Liver (tissue), 9 donors: ENCODE data around the gene FGF12. TPM values are rescaled to one million over a fixed set of nuclear protein-coding genes. Genes with fewer than 3 reads are reported as not detected.

ENCODE experiments used
- DNase-seq: peaks from one replicate; pipeline ENCODE4 v3.0.0-alpha.2; 2017; ENCODE audit warnings: low spot score
- H3K27ac ChIP-seq, 2 donors: one replicate each; pipeline ENCODE4 v1.7.0; 2013; ENCODE audit warnings: inconsistent platforms in 2 of 2, low read length in 2 of 2, control low read depth in 1 of 2, low read depth in 1 of 2, mild to moderate bottlenecking in 1 of 2
- H3K27me3 ChIP-seq, 4 donors: one replicate each; pipeline versions ENCODE4 v1.6.1 to v1.7.0; 2013; ENCODE audit warnings: low read length in 3 of 4, inconsistent platforms in 1 of 4, mild to moderate bottlenecking in 1 of 4, moderate library complexity in 1 of 4; ENCODE audit not compliant: control insufficient read depth in 4 of 4, insufficient read depth in 4 of 4
- H3K36me3 ChIP-seq, 4 donors: one replicate each; pipeline versions ENCODE4 v1.6.1 to v1.7.0; 2013; ENCODE audit warnings: low read length in 3 of 4, mild to moderate bottlenecking in 3 of 4, low read depth in 1 of 4, moderate library complexity in 1 of 4; ENCODE audit not compliant: control insufficient read depth in 4 of 4, insufficient read depth in 3 of 4
- H3K4me1 ChIP-seq, 4 donors: one replicate each; pipeline versions ENCODE4 v1.6.1 to v1.7.0; 2013; ENCODE audit warnings: low read length in 3 of 4, mild to moderate bottlenecking in 3 of 4, moderate library complexity in 1 of 4; ENCODE audit not compliant: control insufficient read depth in 4 of 4, insufficient read depth in 4 of 4
- H3K4me3 ChIP-seq, 3 donors: one replicate each; pipeline versions ENCODE4 v1.6.1 to v1.7.0; 2013; ENCODE audit warnings: low read length in 3 of 3, control low read depth in 1 of 3, low read depth in 1 of 3, mild to moderate bottlenecking in 1 of 3
- H3K9ac ChIP-seq, 2 donors: one replicate each; pipeline ENCODE4 v1.7.0; 2013; ENCODE audit warnings: low read length in 2 of 2, mild to moderate bottlenecking in 2 of 2, moderate library complexity in 2 of 2, control low read depth in 1 of 2, low read depth in 1 of 2
- H3K9me3 ChIP-seq, 4 donors: one replicate each; pipeline versions ENCODE4 v1.6.1 to v1.7.0; 2013; ENCODE audit warnings: low read length in 3 of 4; ENCODE audit not compliant: control insufficient read depth in 4 of 4
- CTCF ChIP-seq: fragments of 150-350 bp; IDR thresholded peaks from 2 replicates; pipeline ENCODE4 v1.5.1; 2017; ENCODE audit warnings: improper control_type of control experiment, low read depth, low read length; ENCODE audit not compliant: missing input control
- EGR1 ChIP-seq, 2 donors: IDR thresholded peaks; 2 replicates each; pipeline ENCODE4 v1.6.1; 2016 to 2018; ENCODE audit warnings: antibody characterized with exemption in 2 of 2, low read depth in 2 of 2
- FOXA1 ChIP-seq: IDR thresholded peaks from 2 replicates; pipeline ENCODE4 v1.6.1; 2016; ENCODE audit warnings: antibody characterized with exemption
- FOXA2 ChIP-seq: IDR thresholded peaks from 2 replicates; pipeline ENCODE4 v1.6.1; 2016; ENCODE audit warnings: antibody characterized with exemption
- GABPA ChIP-seq, 2 donors: IDR thresholded peaks in 1 of 2; conservative IDR thresholded peaks in 1 of 2; 2 replicates each; pipeline ENCODE4 v1.6.1; 2016; ENCODE audit warnings: antibody characterized with exemption in 2 of 2, mild to moderate bottlenecking in 1 of 2, moderate library complexity in 1 of 2
- JUND ChIP-seq, 2 donors: IDR thresholded peaks; 2 replicates each; pipeline ENCODE4 v1.6.1; 2016; ENCODE audit warnings: antibody characterized with exemption in 2 of 2
- NR2F2 ChIP-seq: IDR thresholded peaks from 2 replicates; pipeline ENCODE4 v1.6.1; 2016; ENCODE audit warnings: antibody characterized with exemption
- RAD21 ChIP-seq, 2 donors: IDR thresholded peaks; 2 replicates each; pipeline ENCODE4 v1.6.1; 2016; ENCODE audit warnings: antibody characterized with exemption in 2 of 2, mild to moderate bottlenecking in 2 of 2
- RXRA ChIP-seq, 2 donors: IDR thresholded peaks; 2 replicates each; pipeline ENCODE4 v1.6.1; 2017 to 2018; ENCODE audit warnings: antibody characterized with exemption in 2 of 2, mild to moderate bottlenecking in 1 of 2
- TAF1 ChIP-seq: conservative IDR thresholded peaks from 2 replicates; pipeline ENCODE4 v1.6.1; 2016; ENCODE audit warnings: antibody characterized with exemption, mild to moderate bottlenecking
- YY1 ChIP-seq: IDR thresholded peaks from 2 replicates; pipeline ENCODE4 v1.6.1; 2016; ENCODE audit warnings: antibody characterized with exemption, mild to moderate bottlenecking
- WGBS: extraction: QIAGEN DNeasy Blood & Tissue Kit; methylation state at CpG from one replicate; pipeline ENCODE4 v1.1.7; 2013; 5-methylcytosine and 5-hydroxymethylcytosine counted together
- polyA plus RNA-seq, 2 donors: library from polyadenylated mRNA; stranded (reverse) in 1 of 2; unstranded in 1 of 2; fragments of 200-250 nt in 1 of 2; fragments of >200 nt in 1 of 2; fragmentation: Nextera tagmentation in 1 of 2; extraction: Ambion mirVana in 1 of 2; gene quantifications; one replicate each; pipeline versions ENCODE4 v1.2.1 to v1.2.3, GENCODE V29; 2013 to 2015
- total RNA-seq, 2 donors: library from RNA; depleted of rRNA; stranded (reverse); fragments of >200 nt; gene quantifications; one replicate each; pipeline ENCODE4 v1.2.3, GENCODE V29; 2014
- TF ChIP-seq, protein P1 (sequence below): IDR thresholded peaks from 2 replicates; pipeline ENCODE4 v1.6.1; 2016; ENCODE audit warnings: antibody characterized with exemption
- TF ChIP-seq, protein P2 (sequence below): IDR thresholded peaks from 2 replicates; pipeline ENCODE4 v1.6.1; 2016; ENCODE audit warnings: antibody characterized with exemption, mild to moderate bottlenecking
- TF ChIP-seq, protein P3 (sequence below): IDR thresholded peaks from 2 replicates; pipeline ENCODE4 v1.6.1; 2016; ENCODE audit warnings: antibody characterized with exemption
- donor health status: healthy.
- donor health status: healthy.
- donor health status: healthy.
- donor health status: healthy.
- donor health status: healthy.

The FGF12 gene
- total and polyA plus RNA-seq, 4 donors = 0.11 to 0.59 (median 0.19) TPM

DNA sequence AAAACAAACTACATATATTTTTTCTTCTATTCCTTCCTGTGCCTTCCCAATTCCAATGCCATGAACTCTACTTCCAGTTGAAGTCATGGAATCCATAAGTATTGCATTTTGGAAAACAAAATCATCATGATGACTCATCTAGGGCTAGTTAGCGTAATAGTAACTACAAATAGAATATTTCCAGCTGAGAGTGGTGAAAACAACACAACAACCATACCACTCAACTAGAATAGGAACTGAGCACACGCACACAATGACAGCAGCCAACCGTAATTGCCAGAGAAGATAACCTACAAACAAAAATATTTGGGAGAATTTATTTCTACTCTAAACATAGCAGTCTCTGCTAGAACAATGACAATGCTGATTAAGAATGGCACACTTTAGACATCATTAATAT is 225.9 kb downstream of the FGF12 start:
- H3K27me3 ChIP-seq = peaks cover 0 to 3% (median 1%) of the 10 kb centered on the region in 4 donors
- no peak overlapping the region for H3K4me3 ChIP-seq
- no peak for TF ChIP-seq FOXA2
- TF ChIP-seq TAF1 = no peak
- WGBS = 75% methylated on average over 3 of the region's 3 CpGs
- no peaks in the 10 kb centered on the region for H3K9me3 ChIP-seq
- no peaks in the 10 kb centered on the region for H3K36me3 ChIP-seq
- H3K27ac ChIP-seq = no peak overlapping the region
- H3K4me1 ChIP-seq = no peaks in the 10 kb centered on the region
- H3K9ac ChIP-seq = no peak overlapping the region
- DNase-seq = no peak

GRCh38 chr3:192496905-192497587 is 230.3 kb downstream of the FGF12 start:
- WGBS = 59% methylated on average over 7 of the region's 7 CpGs
- no peak overlapping the region for H3K27ac ChIP-seq
- no peak for TF ChIP-seq RXRA (IDR thresholded peaks at IDR 0.05)
- TF ChIP-seq RAD21 (IDR thresholded peaks at IDR 0.05) = no peak
- TF ChIP-seq, protein P1, sequence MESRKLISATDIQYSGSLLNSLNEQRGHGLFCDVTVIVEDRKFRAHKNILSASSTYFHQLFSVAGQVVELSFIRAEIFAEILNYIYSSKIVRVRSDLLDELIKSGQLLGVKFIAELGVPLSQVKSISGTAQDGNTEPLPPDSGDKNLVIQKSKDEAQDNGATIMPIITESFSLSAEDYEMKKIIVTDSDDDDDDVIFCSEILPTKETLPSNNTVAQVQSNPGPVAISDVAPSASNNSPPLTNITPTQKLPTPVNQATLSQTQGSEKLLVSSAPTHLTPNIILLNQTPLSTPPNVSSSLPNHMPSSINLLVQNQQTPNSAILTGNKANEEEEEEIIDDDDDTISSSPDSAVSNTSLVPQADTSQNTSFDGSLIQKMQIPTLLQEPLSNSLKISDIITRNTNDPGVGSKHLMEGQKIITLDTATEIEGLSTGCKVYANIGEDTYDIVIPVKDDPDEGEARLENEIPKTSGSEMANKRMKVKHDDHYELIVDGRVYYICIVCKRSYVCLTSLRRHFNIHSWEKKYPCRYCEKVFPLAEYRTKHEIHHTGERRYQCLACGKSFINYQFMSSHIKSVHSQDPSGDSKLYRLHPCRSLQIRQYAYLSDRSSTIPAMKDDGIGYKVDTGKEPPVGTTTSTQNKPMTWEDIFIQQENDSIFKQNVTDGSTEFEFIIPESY = no peak
- TF ChIP-seq, protein P2, sequence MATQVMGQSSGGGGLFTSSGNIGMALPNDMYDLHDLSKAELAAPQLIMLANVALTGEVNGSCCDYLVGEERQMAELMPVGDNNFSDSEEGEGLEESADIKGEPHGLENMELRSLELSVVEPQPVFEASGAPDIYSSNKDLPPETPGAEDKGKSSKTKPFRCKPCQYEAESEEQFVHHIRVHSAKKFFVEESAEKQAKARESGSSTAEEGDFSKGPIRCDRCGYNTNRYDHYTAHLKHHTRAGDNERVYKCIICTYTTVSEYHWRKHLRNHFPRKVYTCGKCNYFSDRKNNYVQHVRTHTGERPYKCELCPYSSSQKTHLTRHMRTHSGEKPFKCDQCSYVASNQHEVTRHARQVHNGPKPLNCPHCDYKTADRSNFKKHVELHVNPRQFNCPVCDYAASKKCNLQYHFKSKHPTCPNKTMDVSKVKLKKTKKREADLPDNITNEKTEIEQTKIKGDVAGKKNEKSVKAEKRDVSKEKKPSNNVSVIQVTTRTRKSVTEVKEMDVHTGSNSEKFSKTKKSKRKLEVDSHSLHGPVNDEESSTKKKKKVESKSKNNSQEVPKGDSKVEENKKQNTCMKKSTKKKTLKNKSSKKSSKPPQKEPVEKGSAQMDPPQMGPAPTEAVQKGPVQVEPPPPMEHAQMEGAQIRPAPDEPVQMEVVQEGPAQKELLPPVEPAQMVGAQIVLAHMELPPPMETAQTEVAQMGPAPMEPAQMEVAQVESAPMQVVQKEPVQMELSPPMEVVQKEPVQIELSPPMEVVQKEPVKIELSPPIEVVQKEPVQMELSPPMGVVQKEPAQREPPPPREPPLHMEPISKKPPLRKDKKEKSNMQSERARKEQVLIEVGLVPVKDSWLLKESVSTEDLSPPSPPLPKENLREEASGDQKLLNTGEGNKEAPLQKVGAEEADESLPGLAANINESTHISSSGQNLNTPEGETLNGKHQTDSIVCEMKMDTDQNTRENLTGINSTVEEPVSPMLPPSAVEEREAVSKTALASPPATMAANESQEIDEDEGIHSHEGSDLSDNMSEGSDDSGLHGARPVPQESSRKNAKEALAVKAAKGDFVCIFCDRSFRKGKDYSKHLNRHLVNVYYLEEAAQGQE = no peak
- no peak for TF ChIP-seq CTCF
- TF ChIP-seq, protein P3, sequence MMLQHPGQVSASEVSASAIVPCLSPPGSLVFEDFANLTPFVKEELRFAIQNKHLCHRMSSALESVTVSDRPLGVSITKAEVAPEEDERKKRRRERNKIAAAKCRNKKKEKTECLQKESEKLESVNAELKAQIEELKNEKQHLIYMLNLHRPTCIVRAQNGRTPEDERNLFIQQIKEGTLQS = no peak
- no peak for TF ChIP-seq JUND (IDR thresholded peaks at IDR 0.05)
- no peak for TF ChIP-seq GABPA (IDR thresholded peaks at IDR 0.05 in 1 of 2, conservative IDR thresholded peaks at IDR 0.05 in 1 of 2)
- TF ChIP-seq EGR1 (IDR thresholded peaks at IDR 0.05; ENCODE audit: low read depth in 2 of 2) = no peak
- TF ChIP-seq FOXA1 = no peak
- no peak for TF ChIP-seq YY1
- TF ChIP-seq NR2F2 = no peak
- H3K9ac ChIP-seq = no peak overlapping the region
- H3K36me3 ChIP-seq = no peaks in the 10 kb centered on the region
- H3K9me3 ChIP-seq = no peaks in the 10 kb centered on the region
- no peak for DNase-seq
- H3K27me3 ChIP-seq = peaks cover 0 to 2% (median under 1%) of the 10 kb centered on the region in 4 donors
- H3K4me3 ChIP-seq = no peak overlapping the region
- H3K4me1 ChIP-seq = no peaks in the 10 kb centered on the region
